GM19463 (cell line): ENCODE data around the gene RIT2.
"Not testable (repeated sequence)": the region's sequence is repeated elsewhere in the genome, so short reads cannot be mapped to it uniquely, and the experiment has no call there.

Experiments
- ATAC-seq: cut with Tn5 transposase; IDR thresholded peaks from one replicate; pipeline ENCODE4 v1.9.1; 2021; ENCODE audit warnings: mild to moderate bottlenecking, moderate library complexity; ENCODE audit not compliant: unreplicated experiment

RIT2 gene

DNA sequence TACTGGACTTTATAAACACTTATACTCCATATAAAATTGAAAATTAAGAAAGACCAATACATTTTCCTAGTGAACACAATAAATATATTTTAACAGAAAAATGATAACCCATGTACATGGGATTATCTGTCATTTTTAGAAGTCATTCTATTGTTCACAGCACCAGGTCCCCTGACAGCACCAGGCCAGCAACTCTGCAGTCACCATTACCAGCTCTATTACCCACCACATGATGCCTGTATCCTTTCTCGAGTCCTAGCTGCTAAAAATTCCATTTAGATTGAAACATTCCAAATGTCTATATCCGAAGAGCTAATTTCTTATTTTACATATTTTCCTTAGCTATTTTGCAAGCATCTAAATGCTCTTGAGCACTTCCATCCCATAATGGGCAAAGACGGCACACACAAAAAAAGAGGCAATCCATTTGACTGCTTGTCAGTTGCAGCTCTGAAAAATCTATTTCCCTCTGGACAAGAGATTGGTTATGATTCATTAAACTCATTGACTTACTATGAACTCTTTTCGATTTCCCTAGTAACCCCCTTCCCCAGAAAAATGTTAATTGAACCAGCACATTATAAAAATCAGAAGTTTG is 336.9 kb downstream of the RIT2 start:
- ATAC-seq, result no peak

DNA sequence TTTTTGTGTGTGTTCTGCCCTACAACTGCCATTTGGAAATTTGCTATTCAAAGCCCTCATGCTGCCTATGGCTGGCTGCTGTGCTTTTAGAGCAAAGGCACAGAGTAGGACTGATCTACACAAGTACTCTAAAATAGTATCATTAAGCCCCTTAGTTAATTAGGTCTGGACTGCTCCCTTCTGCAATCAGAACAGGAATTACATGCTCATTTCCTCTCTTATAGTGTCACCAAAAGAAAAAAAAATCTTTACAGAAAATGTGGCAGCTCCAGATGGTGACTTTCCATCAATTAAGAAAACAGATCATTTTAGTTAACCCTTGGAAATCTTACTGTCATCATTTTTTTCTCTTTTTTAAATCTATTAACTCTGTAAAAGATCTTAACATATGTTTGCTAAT is 337.5 kb downstream of the RIT2 start:
- no peak for ATAC-seq

DNA sequence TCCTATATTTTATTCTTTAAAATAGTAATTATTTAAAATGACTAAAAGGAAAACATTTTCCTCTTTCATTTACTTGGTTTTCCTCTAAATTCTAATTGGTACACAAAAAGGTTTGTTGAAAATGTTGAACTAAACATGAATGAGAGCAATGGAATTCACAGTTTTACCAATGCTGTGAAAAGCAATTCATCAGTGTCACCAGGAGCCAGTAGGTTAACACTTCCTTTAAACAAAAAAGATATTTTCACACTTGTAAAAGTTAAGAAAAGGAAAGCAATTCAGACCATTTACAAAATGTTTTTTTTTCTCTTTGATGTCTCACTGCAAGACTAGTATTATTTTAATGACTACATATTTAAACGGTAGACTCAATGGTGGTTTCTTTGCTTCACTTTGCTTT is 341.6 kb downstream of the RIT2 start:
- no peak for ATAC-seq

DNA sequence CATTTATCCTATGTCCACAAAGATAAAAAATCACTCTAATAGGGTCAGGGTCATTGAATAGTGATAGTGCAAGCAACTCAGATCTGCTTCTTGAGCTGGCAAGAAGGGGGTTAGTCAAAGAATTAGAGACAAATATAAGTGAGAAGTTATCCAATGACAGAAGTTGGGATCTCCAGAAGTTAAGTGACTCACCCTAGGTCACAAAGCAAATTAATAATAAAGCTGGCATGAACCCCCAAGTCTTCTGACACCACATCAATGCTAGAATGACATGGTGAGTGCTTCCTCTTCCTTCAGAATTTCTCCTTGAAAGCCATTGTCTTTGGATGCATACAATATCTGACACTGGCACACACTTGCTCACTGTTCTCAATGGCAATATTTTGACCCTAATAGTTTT is 343.5 kb downstream of the RIT2 start:
- ATAC-seq, result no peak

DNA sequence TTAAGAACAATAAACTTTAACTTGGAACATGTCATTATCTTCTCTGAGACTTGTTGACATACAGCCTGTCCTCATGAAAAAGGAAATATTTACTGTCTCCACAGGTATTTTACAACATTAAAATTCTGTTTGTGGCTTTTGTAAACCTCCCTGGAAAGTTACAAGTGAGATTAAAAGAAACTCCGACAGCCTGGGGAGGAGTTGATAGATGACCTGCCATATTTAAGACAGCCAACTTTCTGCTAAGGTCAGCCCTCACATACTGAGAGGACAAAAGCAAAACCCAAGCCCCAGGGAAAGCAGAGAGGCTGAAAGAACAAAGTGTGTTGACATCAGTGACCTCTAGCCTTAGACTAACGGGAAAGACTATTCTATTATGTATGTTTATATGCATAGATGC is 350.2 kb downstream of the RIT2 start:
- ATAC-seq, result no peak

DNA sequence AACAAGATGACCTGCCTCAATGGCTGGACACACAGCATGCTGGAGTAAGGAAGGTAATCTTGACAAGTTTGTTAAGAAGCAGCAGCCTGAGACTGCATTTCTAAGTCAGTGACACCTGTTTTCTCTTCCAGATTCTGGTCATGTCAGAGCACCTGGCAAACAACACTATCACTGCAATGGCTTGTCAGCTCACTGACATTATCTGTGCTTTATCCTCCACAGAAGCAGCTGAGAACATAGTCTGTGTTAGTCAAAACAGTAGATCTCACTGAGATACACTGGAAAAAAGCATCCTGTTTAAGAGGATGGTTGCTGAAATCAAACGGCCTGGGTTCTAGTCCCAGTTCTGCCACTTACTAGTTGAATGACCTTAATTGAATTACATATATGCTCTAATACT is 355.2 kb downstream of the RIT2 start:
- ATAC-seq, result no peak

DNA sequence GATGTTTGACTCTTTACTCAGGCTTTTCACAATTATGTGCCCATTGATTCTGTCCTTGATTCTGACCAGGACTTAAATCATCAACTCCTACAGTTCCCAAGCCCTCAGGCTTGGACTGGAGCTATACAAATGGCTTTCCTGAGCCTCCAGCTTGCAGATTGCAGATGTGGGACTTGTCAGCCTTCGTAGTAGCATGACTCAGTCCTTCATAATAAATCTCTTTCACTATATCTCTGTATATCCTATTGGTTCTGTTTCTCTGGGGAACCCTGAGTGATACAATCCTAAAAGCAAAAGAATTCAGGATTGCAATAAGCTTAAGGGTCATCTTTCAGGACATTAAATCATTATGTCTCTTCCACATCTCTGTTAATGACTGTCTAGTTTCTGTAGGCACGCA is 356.6 kb downstream of the RIT2 start:
- no peak for ATAC-seq

DNA sequence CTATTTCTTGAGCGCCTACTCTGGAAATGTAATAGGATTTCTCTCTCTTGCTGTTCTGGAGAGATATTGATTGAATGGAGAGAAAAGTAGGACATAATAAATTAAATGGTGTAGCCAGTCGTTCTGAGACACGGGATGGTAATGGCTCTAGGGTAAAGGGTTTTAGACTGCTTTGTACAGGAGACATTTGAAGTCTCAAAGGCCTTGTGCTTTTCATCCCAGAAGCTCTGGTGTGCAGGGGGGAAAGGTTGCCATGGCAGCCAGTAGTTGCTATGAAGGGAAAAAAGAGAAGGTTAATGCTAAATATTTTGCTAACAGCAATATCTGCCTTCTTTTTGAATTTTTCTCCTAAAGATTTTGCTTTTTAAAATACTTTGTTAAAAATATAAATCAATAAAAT is 359.3 kb downstream of the RIT2 start:
- ATAC-seq, result no peak

DNA sequence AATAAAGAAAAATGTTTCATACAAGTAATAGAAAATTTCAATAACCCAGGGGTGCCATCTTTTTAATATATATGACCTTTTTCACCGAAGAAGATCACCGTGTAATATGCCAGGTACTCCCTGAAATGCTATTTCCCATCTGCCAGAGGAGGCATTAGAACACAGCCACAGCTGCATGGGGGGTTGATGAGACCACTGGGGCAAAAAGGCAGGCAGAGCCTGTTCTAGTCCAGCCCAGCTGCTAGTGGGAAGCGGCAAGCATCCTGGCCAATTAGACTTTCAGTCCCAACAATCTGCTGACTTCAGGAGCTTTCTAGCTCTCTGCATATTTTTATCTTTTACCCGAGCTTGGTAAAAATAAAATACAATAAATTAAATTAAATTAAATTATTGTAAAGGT is 362.6 kb downstream of the RIT2 start:
- ATAC-seq, result no peak

DNA sequence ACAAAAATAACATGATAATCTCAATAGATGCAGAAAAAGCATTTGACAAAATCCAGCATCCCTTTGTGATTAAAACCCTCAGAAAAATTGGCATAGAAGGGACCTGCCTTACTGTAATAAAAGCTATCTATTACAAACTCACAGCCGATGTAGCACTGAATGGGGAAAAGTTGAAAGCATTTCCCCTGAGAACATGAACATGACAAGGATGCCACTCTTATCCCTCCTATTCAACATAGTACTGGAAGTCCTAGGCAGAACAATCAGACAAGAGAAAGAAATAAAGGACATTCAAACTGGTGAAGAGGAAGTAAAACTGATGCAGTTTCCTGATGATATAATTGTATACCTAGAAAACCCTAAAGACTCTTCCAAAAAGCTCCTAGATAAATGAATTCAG is 368.7 kb downstream of the RIT2 start:
- ATAC-seq, result no peak

DNA sequence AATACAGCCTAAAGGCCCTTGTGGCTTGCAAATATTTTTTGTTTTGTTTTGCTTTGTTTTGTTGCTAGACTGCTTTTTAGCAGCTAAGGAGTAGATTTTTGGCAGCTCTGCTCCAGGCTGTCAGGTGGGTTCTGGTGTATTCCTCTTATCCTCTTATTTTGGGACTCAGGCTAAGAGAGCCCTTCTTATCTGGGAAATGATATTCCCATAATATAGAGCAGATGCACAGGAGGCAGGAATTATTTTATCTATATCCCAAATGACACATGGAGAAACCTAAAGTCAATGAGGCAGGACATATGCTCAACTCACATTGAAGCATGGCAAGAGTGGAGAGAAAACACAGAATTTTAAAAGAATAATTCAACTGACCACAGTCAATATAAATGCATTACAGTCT is 369.6 kb downstream of the RIT2 start:
- no peak for ATAC-seq

DNA sequence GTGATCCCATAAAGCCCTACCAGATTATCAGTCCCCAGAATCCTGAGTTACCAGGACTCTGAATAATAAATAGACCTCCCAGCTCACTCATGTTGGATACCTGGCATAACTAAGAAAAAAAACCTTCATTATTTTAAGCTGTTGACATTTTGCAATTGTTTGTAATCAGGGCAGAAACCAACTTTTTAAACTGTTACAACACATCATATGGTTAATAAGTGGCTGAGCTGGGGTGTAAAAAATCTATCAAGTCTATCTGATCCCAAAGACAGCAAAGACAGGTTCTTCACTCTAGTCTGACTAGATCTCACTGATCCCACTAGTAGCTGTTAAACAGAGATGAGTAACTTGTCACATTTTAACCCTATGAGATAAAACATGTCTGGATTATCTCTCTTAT is 370.3 kb downstream of the RIT2 start:
- ATAC-seq, result no peak

DNA sequence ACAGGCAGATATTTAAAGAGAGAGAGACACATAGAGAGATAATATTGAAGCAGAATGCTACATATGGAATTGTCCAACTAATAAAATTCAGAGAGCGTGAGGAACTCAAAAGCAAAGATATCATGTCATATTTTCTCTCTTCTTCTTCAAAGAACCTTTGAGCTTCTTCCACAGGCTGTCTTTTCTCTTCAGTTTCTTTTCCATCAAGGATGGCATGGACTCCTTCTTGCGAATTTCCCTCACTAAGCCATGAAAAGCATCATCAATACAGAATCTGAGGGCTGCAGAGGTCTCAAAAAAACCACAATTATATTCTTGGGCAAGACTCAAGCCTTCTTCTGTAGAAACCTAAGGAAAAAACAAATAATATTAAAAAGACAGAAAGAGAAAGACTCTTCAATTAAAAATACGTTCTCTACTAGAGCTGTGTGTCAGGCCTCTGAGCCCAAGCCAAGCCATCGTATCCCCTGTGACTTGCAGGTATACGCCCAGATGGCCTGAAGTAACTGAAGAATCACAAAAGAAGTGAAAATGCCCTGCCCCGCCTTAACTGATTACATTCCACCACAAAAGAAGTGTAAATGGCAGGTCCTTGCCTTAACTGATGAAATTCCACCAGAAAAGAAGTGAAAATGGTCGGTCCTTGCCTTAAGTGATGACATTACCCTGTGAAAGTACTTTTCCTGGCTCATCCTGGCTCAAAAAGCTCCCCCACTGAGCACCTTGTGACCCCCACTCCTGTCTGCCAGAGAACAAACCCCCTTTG is 371.9 kb downstream of the RIT2 start:
- ATAC-seq, result no peak

DNA sequence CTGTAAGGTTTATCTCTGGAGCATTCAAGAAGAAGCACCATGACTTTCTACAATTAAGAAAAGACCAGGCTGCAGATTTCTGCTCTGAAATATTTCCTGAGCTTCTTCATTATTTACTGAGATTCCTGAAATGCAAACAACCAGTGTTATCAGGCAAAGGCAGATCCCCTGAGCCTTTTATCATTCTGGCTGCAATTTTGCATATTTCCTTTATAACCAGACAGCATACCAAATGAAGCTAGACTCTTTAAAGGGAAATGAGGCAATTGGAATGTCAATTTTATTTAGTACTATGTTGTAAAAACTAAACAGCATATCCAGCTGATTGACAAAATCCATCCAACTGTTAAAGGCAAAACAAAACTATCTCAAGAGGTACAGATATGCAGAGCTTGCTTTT is 372.5 kb downstream of the RIT2 start:
- ATAC-seq, result no peak

DNA sequence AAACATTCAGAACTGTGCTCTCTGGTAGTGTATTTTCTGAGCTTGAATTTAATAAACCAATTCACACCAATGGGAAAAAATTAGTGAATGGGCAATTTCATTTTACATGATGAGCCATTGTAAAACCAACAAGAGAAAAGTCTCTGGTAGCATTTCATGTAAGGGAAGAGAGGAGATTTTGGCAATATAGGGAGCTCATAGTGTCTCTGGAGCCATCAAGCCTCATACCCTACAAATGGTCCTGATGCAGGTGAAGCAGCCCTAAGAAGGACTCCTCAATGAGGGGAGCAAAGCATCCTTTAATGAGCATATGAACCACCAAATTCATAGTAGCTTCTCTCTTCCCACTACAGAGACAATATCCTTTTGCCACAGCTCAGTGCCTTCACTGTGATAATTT is 373.0 kb downstream of the RIT2 start:
- no peak for ATAC-seq

DNA sequence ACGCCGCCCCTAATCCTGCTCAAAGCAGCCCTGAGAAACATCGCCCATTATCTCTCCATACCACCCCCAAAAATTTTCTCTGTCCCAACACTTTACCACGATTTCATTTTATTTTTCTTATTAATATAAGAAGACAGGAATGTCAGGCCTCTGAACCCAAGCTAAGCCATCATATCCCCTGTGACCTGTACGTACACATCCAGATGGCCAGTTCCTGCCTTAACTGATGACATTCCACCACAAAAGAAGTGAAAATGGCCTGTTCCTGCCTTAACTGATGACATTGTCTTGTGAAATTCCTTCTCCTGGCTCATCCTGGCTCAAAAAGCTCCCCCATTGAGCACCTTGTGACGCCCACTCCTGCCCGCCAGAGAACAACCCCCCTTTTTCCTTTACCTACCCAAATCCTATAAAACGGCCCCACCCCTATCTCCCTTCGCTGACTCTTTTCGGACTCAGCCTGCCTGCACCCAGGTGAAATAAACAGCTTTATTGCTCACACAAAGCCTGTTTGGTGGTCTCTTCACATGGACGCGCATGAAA is 373.6 kb downstream of the RIT2 start:
- not testable (repeated sequence) for ATAC-seq

DNA sequence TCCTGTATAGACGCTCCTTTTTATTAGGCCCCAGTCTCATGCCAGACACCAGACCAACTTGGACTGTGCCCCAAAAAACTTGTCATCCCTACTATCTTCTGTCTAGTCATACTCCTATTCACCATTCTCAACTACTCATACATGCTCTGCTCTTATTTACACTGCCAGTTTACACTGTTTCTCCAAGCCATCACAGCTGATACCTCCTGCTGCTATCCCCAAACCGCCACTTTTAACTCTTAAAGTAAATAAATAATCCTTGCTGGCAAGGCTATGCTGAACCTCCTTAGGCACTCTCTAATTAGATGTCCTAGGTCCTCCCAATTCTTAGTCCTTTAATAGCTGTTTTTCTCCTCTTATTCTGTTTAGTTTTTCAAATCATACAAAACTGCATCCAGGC is 374.2 kb downstream of the RIT2 start:
- not testable (repeated sequence) for ATAC-seq

DNA sequence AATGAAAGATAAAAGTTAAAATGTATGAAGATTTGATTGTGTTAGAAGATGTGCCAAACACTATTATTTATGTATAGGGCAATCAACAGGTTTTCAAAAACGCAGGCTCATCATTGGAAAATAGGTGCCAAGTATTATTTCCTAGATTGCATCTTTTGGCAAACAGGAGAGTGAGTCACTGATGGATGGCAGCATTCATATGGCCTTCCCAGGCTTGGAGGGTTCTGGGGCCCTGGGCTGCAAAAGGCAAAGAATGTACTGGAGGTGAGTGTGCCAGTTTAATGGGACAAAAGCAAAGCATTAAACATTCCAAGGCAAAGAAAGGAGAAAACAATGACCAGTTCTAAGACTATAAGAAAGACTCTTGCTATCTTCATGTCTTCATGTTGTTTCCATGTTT is 379.4 kb downstream of the RIT2 start:
- no peak for ATAC-seq

DNA sequence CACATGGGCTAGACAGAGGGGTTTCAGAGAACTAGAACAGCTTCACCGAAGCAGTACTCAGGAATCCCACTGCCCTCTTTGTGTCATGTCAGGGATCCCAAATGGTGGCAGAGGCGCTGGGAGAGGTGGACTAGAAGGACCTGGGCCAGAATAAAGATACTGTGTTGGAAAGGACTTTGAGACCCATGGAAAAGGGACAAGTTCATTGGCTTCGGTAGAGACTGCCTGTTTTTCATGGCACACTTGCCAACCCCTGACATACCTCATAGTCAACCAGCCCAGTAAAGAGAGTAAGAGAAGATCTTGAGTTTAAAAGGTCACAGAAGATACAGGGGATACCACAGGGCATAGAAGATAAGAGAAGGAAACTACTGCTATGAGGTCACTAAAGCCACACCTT is 381.0 kb downstream of the RIT2 start:
- no peak for ATAC-seq

DNA sequence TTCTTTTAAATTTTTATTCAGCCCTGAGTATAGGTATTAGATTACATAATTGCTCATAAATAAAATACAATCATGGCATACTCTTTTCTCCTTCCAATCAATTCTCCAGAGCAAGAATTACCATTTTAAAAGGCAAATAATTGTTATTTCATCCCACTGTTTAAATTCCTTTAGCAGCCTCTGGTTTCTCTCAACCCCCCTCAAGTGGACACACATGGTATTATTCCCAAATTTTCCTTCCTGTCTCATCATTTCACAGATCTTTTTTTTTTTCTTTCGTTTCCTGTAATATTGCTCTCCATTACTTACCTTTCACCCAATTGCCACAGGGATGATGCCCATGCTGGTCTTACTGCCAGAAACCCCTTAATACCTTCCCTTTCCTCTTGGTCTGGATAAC is 385.2 kb downstream of the RIT2 start:
- no peak for ATAC-seq

DNA sequence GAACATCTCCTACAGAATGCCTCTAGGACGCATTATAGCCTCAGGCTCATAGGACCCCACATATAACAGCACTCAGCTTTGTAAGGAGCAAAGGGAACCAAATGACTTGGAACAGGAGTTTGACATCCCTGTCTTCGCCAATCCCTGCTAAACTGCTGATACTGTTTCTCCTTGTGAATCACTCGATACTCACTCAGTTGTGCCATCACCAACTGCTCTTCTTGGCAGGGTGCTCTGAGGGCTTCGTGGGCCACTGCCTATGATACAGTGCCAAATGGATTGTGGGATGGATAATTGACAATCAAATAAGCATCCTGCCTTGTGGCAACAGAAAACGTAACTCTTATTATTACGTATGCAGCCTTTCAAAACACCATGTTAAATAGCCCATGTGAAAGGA is 396.3 kb downstream of the RIT2 start:
- no peak for ATAC-seq

DNA sequence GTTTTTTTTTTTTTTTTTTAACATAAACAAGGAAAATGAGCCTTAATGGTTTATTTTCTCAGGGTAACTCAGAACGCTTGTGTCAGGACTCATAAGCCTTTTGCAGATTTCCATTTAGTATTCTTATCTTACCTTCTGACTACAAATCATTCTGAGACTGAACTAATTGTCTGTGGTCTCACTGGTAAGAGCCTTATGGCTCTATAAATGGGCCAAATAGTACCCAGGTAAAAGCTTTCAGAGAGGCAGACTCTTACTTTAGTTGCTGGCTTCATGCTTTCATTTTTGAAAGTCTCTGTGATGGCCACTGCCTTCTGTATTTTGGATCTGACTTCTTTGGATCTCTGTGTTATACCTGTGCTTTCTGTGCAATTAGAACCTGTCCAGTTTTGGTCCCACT is 403.4 kb downstream of the RIT2 start:
- no peak for ATAC-seq

DNA sequence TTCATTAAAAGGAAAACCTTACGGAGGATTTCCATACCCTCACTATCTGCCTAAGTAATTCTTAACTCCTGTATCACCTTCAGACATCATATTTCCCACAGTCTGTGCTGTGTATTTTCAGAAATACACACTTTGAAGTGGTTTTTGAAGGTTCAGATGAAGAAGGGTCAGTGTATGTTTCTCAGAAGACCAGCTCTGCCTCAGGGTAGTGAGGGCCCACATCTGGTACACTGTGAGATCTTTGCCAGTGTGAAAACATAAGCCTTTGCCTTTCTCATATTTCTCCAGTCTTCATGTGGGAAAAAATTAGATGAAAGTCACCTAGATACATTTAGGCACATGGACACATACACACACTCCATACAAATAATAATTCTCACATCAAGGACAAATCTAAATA is 408.4 kb downstream of the RIT2 start:
- ATAC-seq, result no peak
